HCT116 (cell line): ENCODE data around the gene HSPA1A.
"Not testable (repeated sequence)": the region's sequence is repeated elsewhere in the genome, so short reads cannot be mapped to it uniquely, and the experiment has no call there.

Experiments used
- ATF3 ChIP-seq: IDR thresholded peaks from 2 replicates; pipeline ENCODE4 v1.6.1; 2012
- CTCF ChIP-seq, 3 experiments: fragments of 200-600 bp in 1 of 3; sonication (generic) in 1 of 3; IDR thresholded peaks in 2 of 3; conservative IDR thresholded peaks in 1 of 3; 2 replicates each; pipeline ENCODE4 v1.5.1; 2012 to 2017; ENCODE audit warnings: low read depth in 2 of 3, low read length in 2 of 3, antibody characterized with exemption in 1 of 3, borderline replicate concordance in 1 of 3, control low read depth in 1 of 3, mild to moderate bottlenecking in 1 of 3, mixed read lengths in 1 of 3, mixed run types in 1 of 3, moderate library complexity in 1 of 3; ENCODE audit not compliant: insufficient read depth in 1 of 3
- MAX ChIP-seq: IDR thresholded peaks from 2 replicates; pipeline ENCODE4 v1.6.1; 2012
- POLR2A ChIP-seq: IDR thresholded peaks from 2 replicates; pipeline ENCODE4 v1.7.0; 2011; ENCODE audit warnings: borderline replicate concordance; ENCODE audit not compliant: insufficient read depth, insufficient read length; ENCODE audit errors: extremely low read depth
- POLR2AphosphoS5 ChIP-seq: IDR thresholded peaks from 2 replicates; pipeline ENCODE4 v1.6.1; 2011; ENCODE audit warnings: mild to moderate bottlenecking, low read depth, low read length, moderate library complexity
- SIN3A ChIP-seq: IDR thresholded peaks from 2 replicates; pipeline ENCODE4 v1.6.1; 2012; ENCODE audit warnings: low read depth
- SP1 ChIP-seq: IDR thresholded peaks from 2 replicates; pipeline ENCODE4 v1.6.1; 2012; ENCODE audit warnings: low read depth
- YY1 ChIP-seq: IDR thresholded peaks from 2 replicates; pipeline ENCODE4 v1.6.1; 2011; ENCODE audit warnings: low read length, low read depth, moderate library complexity, mild to moderate bottlenecking; ENCODE audit not compliant: insufficient replicate concordance; ENCODE audit errors: extremely low read depth
- TF ChIP-seq, protein P1 (sequence below): IDR thresholded peaks from 2 replicates; pipeline ENCODE4 v1.6.1; 2011; ENCODE audit warnings: mild to moderate bottlenecking, low read length, moderate library complexity; ENCODE audit not compliant: insufficient replicate concordance; ENCODE audit errors: extremely low read depth

- not testable (repeated sequence) for TF ChIP-seq POLR2A; POLR2AphosphoS5; SIN3A; YY1; SP1; CTCF (IDR thresholded peaks at IDR 0.05 in 2 of 3, conservative IDR thresholded peaks at IDR 0.05 in 1 of 3; ENCODE audit: borderline replicate concordance in 1 of 3, insufficient read depth in 1 of 3, low read depth in 2 of 3, low read length in 2 of 3); MAX; ATF3
- TF ChIP-seq, protein P1, sequence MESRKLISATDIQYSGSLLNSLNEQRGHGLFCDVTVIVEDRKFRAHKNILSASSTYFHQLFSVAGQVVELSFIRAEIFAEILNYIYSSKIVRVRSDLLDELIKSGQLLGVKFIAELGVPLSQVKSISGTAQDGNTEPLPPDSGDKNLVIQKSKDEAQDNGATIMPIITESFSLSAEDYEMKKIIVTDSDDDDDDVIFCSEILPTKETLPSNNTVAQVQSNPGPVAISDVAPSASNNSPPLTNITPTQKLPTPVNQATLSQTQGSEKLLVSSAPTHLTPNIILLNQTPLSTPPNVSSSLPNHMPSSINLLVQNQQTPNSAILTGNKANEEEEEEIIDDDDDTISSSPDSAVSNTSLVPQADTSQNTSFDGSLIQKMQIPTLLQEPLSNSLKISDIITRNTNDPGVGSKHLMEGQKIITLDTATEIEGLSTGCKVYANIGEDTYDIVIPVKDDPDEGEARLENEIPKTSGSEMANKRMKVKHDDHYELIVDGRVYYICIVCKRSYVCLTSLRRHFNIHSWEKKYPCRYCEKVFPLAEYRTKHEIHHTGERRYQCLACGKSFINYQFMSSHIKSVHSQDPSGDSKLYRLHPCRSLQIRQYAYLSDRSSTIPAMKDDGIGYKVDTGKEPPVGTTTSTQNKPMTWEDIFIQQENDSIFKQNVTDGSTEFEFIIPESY, result not testable (repeated sequence)
Observed at GRCh38 chr6:31801031-31801927, 14.1 kb upstream of the HSPA1A start.
